IPS-18c (cell line): ENCODE results near the gene HOXA7.

Experiments used
- H3K4me3 ChIP-seq: 2 replicates; pipeline ENCODE4 v1.7.0; 2013; ENCODE audit warnings: low read depth, mild to moderate bottlenecking, low read length, moderate library complexity; ENCODE audit not compliant: insufficient read depth
- H3K9me3 ChIP-seq: one replicate; pipeline ENCODE4 v1.6.1; 2013; ENCODE audit warnings: mild to moderate bottlenecking, low read length, moderate library complexity; ENCODE audit not compliant: control insufficient read depth, insufficient read depth

HOXA7 gene

GRCh38 chr7:27156508-27156898 lies at the start of gene HOXA7:
HOXA7 (minus strand) TSS chr7:27156675; CDS start chr7:27156545, 130 bp downstream.
- peak within 1 kb of the TSS; percentile 25 for H3K4me3 ChIP-seq
- peaks cover 9% of the 10 kb centered on the region for H3K9me3 ChIP-seq

GRCh38 chr7:27205325-27206280 lies 49.1 kb upstream of the HOXA7 start:
- Histone ChIP-seq H3K9me3 (peaks cover 2% of the 10 kb centered on the region), H3K4me3 (no peak overlapping the region)

- no peak overlapping the region for H3K4me3 ChIP-seq
Measured at GRCh38 chr7:27204851-27205322, 48.4 kb upstream of the HOXA7 start.

GRCh38 chr7:27203964-27204594 lies 47.6 kb upstream of the HOXA7 start:
- peaks cover 3% of the 10 kb centered on the region for H3K9me3 ChIP-seq
- H3K4me3 ChIP-seq: no peak overlapping the region

More at GRCh38 chr7:27204851-27205322, 48.4 kb upstream of the HOXA7 start:
- H3K9me3 ChIP-seq: peaks cover 2% of the 10 kb centered on the region

GRCh38 chr7:27203365-27203953 lies 47.0 kb upstream of the HOXA7 start:
- Histone ChIP-seq H3K4me3 (no peak overlapping the region), H3K9me3 (peaks cover 5% of the 10 kb centered on the region)

- Histone ChIP-seq H3K9me3 (peaks cover 5% of the 10 kb centered on the region), H3K4me3 (no peak overlapping the region)
Measured at GRCh38 chr7:27202862-27203134, 46.3 kb upstream of the HOXA7 start.

GRCh38 chr7:27202018-27202861 lies 45.8 kb upstream of the HOXA7 start:
- no peak overlapping the region for H3K4me3 ChIP-seq
- peaks cover 5% of the 10 kb centered on the region for H3K9me3 ChIP-seq

- H3K9me3 ChIP-seq: peaks cover 5% of the 10 kb centered on the region
- H3K4me3 ChIP-seq: no peak overlapping the region
Measured at GRCh38 chr7:27201580-27202017, 45.1 kb upstream of the HOXA7 start.

GRCh38 chr7:27200761-27201579 lies 44.5 kb upstream of the HOXA7 start:
- no peak overlapping the region for H3K4me3 ChIP-seq

GRCh38 chr7:27199849-27200760 lies 43.6 kb upstream of the HOXA7 start, which contains the start of gene HOXA13:
HOXA13 (minus strand) TSS chr7:27200091; CDS start chr7:27200077, 14 bp downstream.
- Histone ChIP-seq H3K4me3 (peak within 1 kb of the TSS; percentile 34), H3K9me3 (peaks cover 5% of the 10 kb centered on the region)

More at GRCh38 chr7:27200761-27201579, 44.5 kb upstream of the HOXA7 start:
- H3K9me3 ChIP-seq: peaks cover 5% of the 10 kb centered on the region

GRCh38 chr7:27198871-27199801 lies 42.7 kb upstream of the HOXA7 start:
- peak overlapping the region; percentile 21 for H3K4me3 ChIP-seq
- peaks cover 3% of the 10 kb centered on the region for H3K9me3 ChIP-seq

GRCh38 chr7:27198138-27198841 lies 41.8 kb upstream of the HOXA7 start:
- peaks cover 3% of the 10 kb centered on the region for H3K9me3 ChIP-seq
- H3K4me3 ChIP-seq: no peak overlapping the region

- Histone ChIP-seq H3K4me3 (no peak overlapping the region), H3K9me3 (peaks cover 3% of the 10 kb centered on the region)
Measured at GRCh38 chr7:27197137-27198042, 40.9 kb upstream of the HOXA7 start.
